Articular chondrocyte of knee joint (primary cell): ENCODE data around the gene OR8G5. TPM values are rescaled to one million over a fixed set of nuclear protein-coding genes. Genes with fewer than 3 reads are reported as not detected.

ENCODE experiments used
- total RNA-seq: library from RNA; depleted of rRNA; stranded (reverse); fragments of >200 nt; gene quantifications from 2 replicates; pipeline ENCODE4 v1.2.3, GENCODE V29; 2012

The OR8G5 gene
- total RNA-seq: not detected in 2 replicates

GRCh38 chr11:124256076-124256475 lies at the start of gene OR8G5:
OR8G5 (plus strand) TSS chr11:124256376; CDS start chr11:124264932, 8,556 bp downstream.

GRCh38 chr11:124240621-124241397 lies 15.4 kb upstream of the OR8G5 start, which contains the start of gene OR8G1:
OR8G1 (plus strand) TSS chr11:124241095; CDS start chr11:124249676, 8,581 bp downstream.

GRCh38 chr11:124313849-124314248 lies 57.7 kb downstream of the OR8G5 start, which contains the start of gene OR8D1:
OR8D1 (minus strand) TSS chr11:124313949; CDS start chr11:124310766, 3,183 bp downstream.

Other genes with a start within 250 kb of the OR8G5 start
- gene OR10G4, start 243.4 kb upstream of the OR8G5 start, total RNA-seq: not detected in 2 replicates
- gene OR10G9, start 233.4 kb upstream of the OR8G5 start, total RNA-seq: not detected in 2 replicates
- gene OR10G8, start 229.6 kb upstream of the OR8G5 start, total RNA-seq: not detected in 2 replicates
- not detected in 2 replicates for gene OR10G7, start 215.1 kb upstream of the OR8G5 start, total RNA-seq
- 64.4 and 108 TPM in 2 replicates for gene VWA5A, start 140.9 kb upstream of the OR8G5 start, total RNA-seq
- gene OR10D3, start 73.0 kb upstream of the OR8G5 start, total RNA-seq: under 0.01 TPM in 1 of 2 replicates, not detected in the other
- 0.43 TPM in 1 of 2 replicates, not detected in the other for gene OR8G1, start 15.3 kb upstream of the OR8G5 start, total RNA-seq
- not detected in 2 replicates for gene OR8D1, start 57.6 kb downstream of the OR8G5 start, total RNA-seq
- gene OR8D2, start 63.8 kb downstream of the OR8G5 start, total RNA-seq: not detected in 2 replicates
- gene OR8B2, start 128.1 kb downstream of the OR8G5 start, total RNA-seq: not detected in 2 replicates
- gene OR8B3, start 142.6 kb downstream of the OR8G5 start, total RNA-seq: not detected in 2 replicates
- gene OR8B4, start 168.5 kb downstream of the OR8G5 start, total RNA-seq: not detected in 2 replicates
- not detected in 2 replicates for gene OR8B8, start 189.3 kb downstream of the OR8G5 start, total RNA-seq